ENCODE data around the gene LCOR.

LCOR gene

GRCh38 chr10:96947036-96947435, 114.9 kb downstream of the LCOR start:
- DNase-seq: no peak

- DNase-seq: no peak
Measured at GRCh38 chr10:96949039-96949683, 117.1 kb downstream of the LCOR start.

GRCh38 chr10:96951954-96952353, 119.9 kb downstream of the LCOR start:
- no peak for DNase-seq

- no peak for DNase-seq
Measured at GRCh38 chr10:96955794-96956193, 123.7 kb downstream of the LCOR start.

- DNase-seq: no peak
Measured at GRCh38 chr10:96958071-96958470, 126.0 kb downstream of the LCOR start.

- no peak for DNase-seq
Measured at GRCh38 chr10:96959733-96960132, 127.6 kb downstream of the LCOR start.

- DNase-seq: no peak
Measured at GRCh38 chr10:96960872-96961271, 128.8 kb downstream of the LCOR start.

- DNase-seq: no peak
Measured at GRCh38 chr10:96964131-96964530, 132.0 kb downstream of the LCOR start.

- DNase-seq: no peak
Measured at GRCh38 chr10:96967847-96968246, 135.7 kb downstream of the LCOR start.

- no peak for DNase-seq
Measured at GRCh38 chr10:96968682-96969423, 136.8 kb downstream of the LCOR start.

GRCh38 chr10:96971324-96971723, 139.2 kb downstream of the LCOR start:
- DNase-seq: no peak

GRCh38 chr10:96972264-96972663, 140.2 kb downstream of the LCOR start:
- DNase-seq: no peak

- DNase-seq: no peak
Measured at GRCh38 chr10:96973809-96974747, 142.0 kb downstream of the LCOR start.

GRCh38 chr10:96975136-96975535, 143.0 kb downstream of the LCOR start:
- DNase-seq: no peak

- DNase-seq: no peak
Measured at GRCh38 chr10:96978621-96979154, 146.6 kb downstream of the LCOR start.

- no peak for DNase-seq
Measured at GRCh38 chr10:96982149-96982930, 150.2 kb downstream of the LCOR start.

GRCh38 chr10:96984541-96985131, 152.5 kb downstream of the LCOR start:
- no peak for DNase-seq

GRCh38 chr10:96986200-96986856, 154.2 kb downstream of the LCOR start:
- DNase-seq: no peak

- DNase-seq: no peak
Measured at GRCh38 chr10:96987141-96987841, 155.2 kb downstream of the LCOR start.

- no peak for DNase-seq
Measured at GRCh38 chr10:96987842-96988175, 155.7 kb downstream of the LCOR start.

- no peak for DNase-seq
Measured at GRCh38 chr10:96988426-96988825, 156.3 kb downstream of the LCOR start.

Measured in activated effector memory CD4-positive, alpha-beta T cell treated with anti-CD3 and anti-CD28 coated beads, Interleukin-2, amount 50 U/mL, for 16 hours (primary cell).